NCI-H1417 treated with DMSO at 0.1 percent for 48 hours (cell line): ENCODE measurements around the gene RALGDS.

Source experiments
- DNase-seq: peaks from one replicate; lab custom pipeline; 2025; lab: John Stamatoyannopoulos, UW

RALGDS gene

DNA sequence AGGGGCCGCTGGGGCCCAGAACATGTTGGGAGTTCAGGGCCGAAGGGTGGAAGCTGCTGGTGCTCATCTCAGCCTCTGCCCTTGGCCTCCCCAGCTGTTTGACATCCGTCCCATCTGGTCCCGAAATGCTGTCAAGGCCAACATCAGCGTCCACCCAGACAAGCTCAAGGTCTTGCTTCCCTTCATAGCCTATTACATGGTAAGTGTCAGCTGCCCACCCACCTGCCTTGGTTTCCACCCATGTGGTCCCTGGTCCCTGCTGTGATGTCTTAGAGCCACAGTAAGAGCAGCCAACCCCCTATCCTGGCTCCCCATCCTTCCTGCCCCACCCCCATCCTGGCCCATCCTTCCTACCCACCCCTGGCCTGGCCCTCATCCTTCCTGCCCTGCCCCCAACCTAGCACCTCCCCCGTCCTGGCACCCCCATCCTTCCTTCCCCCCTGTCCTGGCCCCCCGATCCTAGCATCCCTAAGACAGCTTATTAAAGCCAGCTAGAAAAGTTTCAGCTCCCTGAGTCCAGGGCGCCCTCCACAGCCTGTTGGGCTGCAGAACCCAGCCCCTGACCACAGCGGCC lies 69.0 kb downstream of the RALGDS start:
- DNase-seq = no peak

DNA sequence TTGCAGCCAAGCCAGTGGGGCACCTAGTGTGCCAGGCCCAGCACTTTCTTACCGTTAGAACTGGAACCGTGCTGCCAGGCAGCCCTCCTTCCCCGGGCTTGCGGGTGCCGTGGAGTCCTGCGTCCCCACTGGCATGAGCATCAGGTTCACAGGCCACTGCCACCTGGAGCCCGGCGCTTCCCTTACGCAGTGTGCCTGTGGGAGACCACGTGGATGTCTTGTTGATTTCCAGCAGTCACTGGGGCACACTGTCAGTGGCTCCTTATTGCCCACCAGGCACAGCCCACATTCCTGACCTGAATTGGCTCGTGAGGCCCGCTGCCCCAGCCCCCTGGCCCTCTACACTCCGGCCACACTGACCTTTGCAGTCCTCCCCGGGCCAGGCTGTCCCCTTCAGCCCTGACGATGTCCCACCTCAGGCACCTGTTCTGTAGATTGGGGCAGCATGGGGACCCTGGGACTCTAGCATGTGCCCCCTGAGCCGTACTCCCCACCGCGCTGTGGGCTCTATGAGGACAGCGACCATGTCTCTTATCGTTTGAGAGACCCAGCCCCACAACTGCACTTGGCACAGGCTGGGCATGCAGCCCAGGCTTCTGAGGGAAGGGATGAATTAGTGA lies 69.6 kb downstream of the RALGDS start:
- DNase-seq = no peak

GRCh38 chr9:133050781-133051180 lies 70.3 kb downstream of the RALGDS start:
- peak; percentile 15 for DNase-seq

DNA sequence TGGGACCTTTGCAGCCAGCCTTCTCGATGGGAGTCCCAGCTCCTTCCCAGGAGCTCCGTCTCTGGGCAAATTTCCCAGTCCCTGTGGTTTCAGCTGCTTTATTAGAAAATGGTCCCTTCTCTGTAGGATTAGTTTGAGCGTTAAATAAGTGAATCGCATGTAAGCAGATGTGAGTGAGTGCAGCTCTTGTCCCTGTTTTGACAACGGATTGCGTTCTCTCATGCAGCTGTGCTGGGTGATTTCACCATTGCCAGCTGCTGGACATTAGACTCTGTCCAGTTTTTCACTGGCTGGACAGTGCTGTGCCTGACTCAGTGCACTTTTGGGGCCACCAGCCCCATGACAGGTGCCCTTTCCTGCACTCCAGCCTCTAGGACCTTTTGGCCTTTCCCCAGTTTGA lies 70.9 kb downstream of the RALGDS start:
- DNase-seq = no peak

DNA sequence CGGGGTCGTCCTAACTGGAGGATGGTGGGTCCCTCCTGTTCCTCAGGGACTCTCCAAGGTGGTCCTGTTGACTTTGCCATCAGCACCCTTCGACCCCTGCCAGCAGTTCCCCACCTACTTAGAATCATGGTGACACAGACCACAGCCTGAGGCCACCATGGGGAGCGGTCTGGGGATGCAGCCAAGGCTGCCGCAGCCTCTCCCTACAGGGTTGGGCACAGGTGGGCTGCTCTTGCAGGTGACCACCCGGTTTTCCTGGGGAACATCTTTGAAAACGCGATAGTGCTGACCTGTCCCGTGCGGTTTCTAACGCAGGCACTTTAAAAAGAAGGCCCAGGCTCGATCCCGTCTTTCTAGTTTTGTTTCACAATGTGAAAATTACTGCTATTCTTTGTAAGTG lies 72.0 kb downstream of the RALGDS start:
- no peak for DNase-seq

- no peak for DNase-seq
Observed at GRCh38 chr9:133048595-133048994, 72.4 kb downstream of the RALGDS start.
